HCT116 (cell line): Measurements from ENCODE around the gene OTUD4. TPM values are rescaled to one million over a fixed set of nuclear protein-coding genes. Genes with fewer than 3 reads are reported as not detected.

Experiments used
- ATAC-seq: fragments of 200-7000 bp; cut with Tn5 transposase; 2 replicates; pipeline ENCODE4 v1.9.1; 2020; ENCODE audit warnings: mild to moderate bottlenecking, moderate library complexity
- BruUV-seq: library from RNA; stranded (reverse); fragments of 400-500 nt; replicated peaks from 2 replicates; lab custom pipeline; 2021; lab: Mats Ljungman, UMichigan
- CTCF ChIA-PET: fragments of 300-600 bp; sonication (Branson Sonifier 250); formaldehyde crosslinking; loops from one replicate; lab custom pipeline; 2021; ENCODE audit warnings: antibody characterized with exemption; lab: Charles Lee
- POLR2A ChIA-PET: fragments of 300-600, 350-600 bp; sonication (Branson Sonifier 250); formaldehyde crosslinking; loops from one replicate; lab custom pipeline; 2021; ENCODE audit warnings: antibody characterized with exemption; lab: Charles Lee
- RAD21 ChIA-PET, 2 experiments: fragments of 300-600 bp; sonication (Branson Sonifier 250); formaldehyde crosslinking; loops; one replicate each; lab custom pipeline; 2023; ENCODE audit warnings: low total read pairs in 2 of 2; ENCODE audit not compliant: uncharacterized antibody in 2 of 2, unreplicated experiment in 2 of 2, low non-redundant PET in 1 of 2; lab: Charles Lee
- DNase-seq: peaks from one replicate; pipeline ENCODE4 v3.0.0-alpha.2; 2010; ENCODE audit warnings: low read depth, low spot score
- H2AFZ ChIP-seq: fragments of 200-600 bp; shearing (Covaris generic), sonication (generic); 2 replicates; pipeline ENCODE4 v1.6.1; 2017; ENCODE audit warnings: low read depth, mixed run types, mixed read lengths, antibody characterized with exemption, low read length; ENCODE audit not compliant: poor library complexity, severe bottlenecking
- H3K27ac ChIP-seq: 2 replicates; pipeline ENCODE4 v1.5.1; 2012; ENCODE audit warnings: low read depth, low read length
- H3K27me3 ChIP-seq: fragments of 200-600 bp; sonication (generic); 2 replicates; pipeline ENCODE4 v1.6.1; 2016; ENCODE audit warnings: mixed run types, low read length, mixed read lengths; ENCODE audit not compliant: insufficient read depth
- H3K36me3 ChIP-seq, 2 experiments: fragments of 200-500 bp in 1 of 2; fragments of 200-600 bp in 1 of 2; sonication (Bioruptor generic) in 1 of 2; sonication (generic) in 1 of 2; 2 replicates each; pipeline versions ENCODE4 v1.5.1 to v1.6.1; 2014 to 2016; ENCODE audit warnings: low read length in 2 of 2, inconsistent platforms in 1 of 2, mixed read lengths in 1 of 2, mixed run types in 1 of 2; ENCODE audit not compliant: insufficient read depth in 2 of 2, control insufficient read depth in 1 of 2
- H3K4me1 ChIP-seq, 2 experiments: fragments of 200-600 bp in 1 of 2; sonication (generic) in 1 of 2; 2 replicates each; pipeline versions ENCODE4 v1.5.1 to v1.6.1; 2012 to 2017; ENCODE audit warnings: low read length in 2 of 2, inconsistent platforms in 1 of 2, mild to moderate bottlenecking in 1 of 2, mixed read lengths in 1 of 2, mixed run types in 1 of 2, moderate library complexity in 1 of 2; ENCODE audit not compliant: insufficient read depth in 2 of 2, control insufficient read depth in 1 of 2
- H3K4me2 ChIP-seq: fragments of 200-600 bp; sonication (generic); 2 replicates; pipeline ENCODE4 v1.6.1; 2017; ENCODE audit warnings: mixed run types, low read length, mixed read lengths
- H3K4me3 ChIP-seq, 2 experiments: fragments of 200-600 bp in 1 of 2; sonication (generic) in 1 of 2; replicated peaks in 1 of 2; 2 replicates each; pipeline ENCODE4 v1.5.1; 2011 to 2016; ENCODE audit warnings: low read length in 2 of 2, control low read depth in 1 of 2, low read depth in 1 of 2, mild to moderate bottlenecking in 1 of 2, mixed read lengths in 1 of 2, mixed run types in 1 of 2
- H3K79me2 ChIP-seq: fragments of 200-600 bp; sonication (generic); 2 replicates; pipeline ENCODE4 v1.6.1; 2017; ENCODE audit warnings: mild to moderate bottlenecking, mixed run types, low read length, moderate library complexity, mixed read lengths; ENCODE audit not compliant: insufficient read depth
- H3K9ac ChIP-seq: fragments of 200-600 bp; sonication (generic); 2 replicates; pipeline ENCODE4 v1.6.1; 2016; ENCODE audit warnings: low read length, mixed read lengths
- H3K9me2 ChIP-seq: fragments of 200-600 bp; sonication (generic), shearing (Covaris generic); 2 replicates; pipeline ENCODE4 v1.6.1; 2017; ENCODE audit warnings: mixed run types, mild to moderate bottlenecking, moderate library complexity; ENCODE audit not compliant: insufficient read depth
- H3K9me3 ChIP-seq, 2 experiments: fragments of 200-500 bp in 1 of 2; fragments of 200-600 bp in 1 of 2; sonication (Bioruptor generic) in 1 of 2; sonication (generic) in 1 of 2; 2 replicates each; pipeline ENCODE4 v1.6.1; 2014 to 2017; ENCODE audit warnings: low read length in 2 of 2, mixed read lengths in 2 of 2, inconsistent platforms in 1 of 2, low read depth in 1 of 2, mild to moderate bottlenecking in 1 of 2, mixed run types in 1 of 2, moderate library complexity in 1 of 2; ENCODE audit not compliant: control insufficient read depth in 1 of 2, insufficient read depth in 1 of 2
- H4K20me1 ChIP-seq: fragments of 200-600 bp; sonication (generic), shearing (Covaris generic); 2 replicates; pipeline ENCODE4 v1.6.1; 2017; ENCODE audit warnings: mixed run types, mild to moderate bottlenecking, moderate library complexity; ENCODE audit not compliant: insufficient read depth
- CBX3 ChIP-seq: IDR thresholded peaks from 2 replicates; pipeline ENCODE4 v1.6.1; 2012; ENCODE audit warnings: low read depth
- CEBPB ChIP-seq: IDR thresholded peaks from 2 replicates; pipeline ENCODE4 v1.6.1; 2012; ENCODE audit warnings: low read depth
- EGR1 ChIP-seq: IDR thresholded peaks from 2 replicates; pipeline ENCODE4 v1.6.1; 2012; ENCODE audit warnings: low read depth
- EZH2 ChIP-seq: fragments of 200-600 bp; sonication (generic); IDR thresholded peaks from 2 replicates; pipeline ENCODE4 v1.6.1; 2017; ENCODE audit warnings: antibody characterized with exemption, mixed run types
- POLR2A ChIP-seq: IDR thresholded peaks from 2 replicates; pipeline ENCODE4 v1.7.0; 2011; ENCODE audit warnings: borderline replicate concordance; ENCODE audit not compliant: insufficient read depth, insufficient read length; ENCODE audit errors: extremely low read depth
- POLR2AphosphoS5 ChIP-seq: IDR thresholded peaks from 2 replicates; pipeline ENCODE4 v1.6.1; 2011; ENCODE audit warnings: mild to moderate bottlenecking, low read depth, low read length, moderate library complexity
- RAD21 ChIP-seq: IDR thresholded peaks from 2 replicates; pipeline ENCODE4 v1.6.1; 2012; ENCODE audit warnings: low read depth, mild to moderate bottlenecking
- SIN3A ChIP-seq: IDR thresholded peaks from 2 replicates; pipeline ENCODE4 v1.6.1; 2012; ENCODE audit warnings: low read depth
- SP1 ChIP-seq: IDR thresholded peaks from 2 replicates; pipeline ENCODE4 v1.6.1; 2012; ENCODE audit warnings: low read depth
- SRF ChIP-seq: IDR thresholded peaks from 2 replicates; pipeline ENCODE4 v1.6.1; 2012; ENCODE audit warnings: low read depth
- TCF7L2 ChIP-seq: IDR thresholded peaks from 2 replicates; pipeline ENCODE4 v1.7.0; 2011; ENCODE audit warnings: borderline replicate concordance, inconsistent platforms; ENCODE audit not compliant: insufficient read depth, insufficient read length; ENCODE audit errors: extremely low read depth
- YY1 ChIP-seq: IDR thresholded peaks from 2 replicates; pipeline ENCODE4 v1.6.1; 2011; ENCODE audit warnings: low read length, low read depth, moderate library complexity, mild to moderate bottlenecking; ENCODE audit not compliant: insufficient replicate concordance; ENCODE audit errors: extremely low read depth
- ZNF274 ChIP-seq: fragments of 200-500 bp; sonication (Bioruptor generic); IDR thresholded peaks from 2 replicates; pipeline ENCODE4 v1.6.1; 2014; ENCODE audit warnings: mild to moderate bottlenecking, low read depth, low read length, inconsistent platforms
- intact Hi-C: fragments of 100-400 bp; cut with micrococcal nuclease; formaldehyde crosslinking; loops from 2 replicates; pipeline ENCODE4 v1.10.0; 2022
- total RNA-seq: library from RNA; stranded (reverse); gene quantifications from one replicate; pipeline ENCODE4 v1.2.1, GENCODE V29; 2021; ENCODE audit not compliant: unreplicated experiment
- TF ChIP-seq, protein P1 (sequence below): IDR thresholded peaks from 2 replicates; pipeline ENCODE4 v1.6.1; 2011; ENCODE audit warnings: mild to moderate bottlenecking, low read length, moderate library complexity; ENCODE audit not compliant: insufficient replicate concordance; ENCODE audit errors: extremely low read depth
- TF ChIP-seq, protein P2 (sequence below): IDR thresholded peaks from 2 replicates; pipeline ENCODE4 v1.6.1; 2012
- TF ChIP-seq, protein P3 (sequence below): IDR thresholded peaks from 2 replicates; pipeline ENCODE4 v1.6.1; 2012; ENCODE audit warnings: low read depth
- TF ChIP-seq, protein P4 (sequence below), 3 experiments: fragments of 200-600 bp in 1 of 3; sonication (generic) in 1 of 3; IDR thresholded peaks in 2 of 3; conservative IDR thresholded peaks in 1 of 3; 2 replicates each; pipeline ENCODE4 v1.5.1; 2012 to 2017; ENCODE audit warnings: low read depth in 2 of 3, low read length in 2 of 3, antibody characterized with exemption in 1 of 3, borderline replicate concordance in 1 of 3, control low read depth in 1 of 3, mild to moderate bottlenecking in 1 of 3, mixed read lengths in 1 of 3, mixed run types in 1 of 3, moderate library complexity in 1 of 3; ENCODE audit not compliant: insufficient read depth in 1 of 3
- TF ChIP-seq, protein P5 (sequence below): IDR thresholded peaks from 2 replicates; pipeline ENCODE4 v1.6.1; 2012

The OTUD4 gene
- total RNA-seq, 1 experiment from 2014 or later, result 37.2 TPM

DNA sequence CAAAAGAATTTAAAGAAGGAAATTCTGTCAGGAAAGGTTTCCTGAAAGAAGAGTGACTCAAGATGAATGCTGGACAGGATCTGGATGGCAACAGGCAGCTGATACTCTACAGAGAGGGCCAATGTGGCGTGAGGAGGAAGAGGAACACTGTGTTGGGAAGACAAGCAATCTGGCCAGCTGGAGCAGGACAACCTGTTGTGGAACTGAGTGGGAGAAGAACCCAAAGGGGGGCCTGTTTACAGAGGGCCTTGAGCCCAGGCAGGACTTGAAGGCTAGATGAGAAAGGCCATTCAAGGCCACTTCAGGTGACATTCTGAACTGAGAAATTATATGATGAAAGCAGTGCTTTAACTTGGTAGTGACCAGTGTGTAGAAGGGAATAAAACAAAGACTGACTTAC, 8.5 kb downstream of the OTUD4 start:
- ChIA-PET RAD21 (no interaction called here), POLR2A (no interaction called here), CTCF (no interaction called here)
- no peaks in the 10 kb centered on the region for H3K4me1 ChIP-seq
- intact Hi-C loops, result no loop called here
- BruUV-seq, result no TSS peak
- ATAC-seq, result no peak
- no peak overlapping the region for H3K9ac ChIP-seq
- H3K4me3 ChIP-seq, result no peak overlapping the region
- no peak overlapping the region for H3K4me2 ChIP-seq
- no peaks in the 10 kb centered on the region for H3K27me3 ChIP-seq
- peaks cover 11 to 27% of the 10 kb centered on the region in 2 experiments; a peak in 2 of 4 replicates for H3K36me3 ChIP-seq
- TF ChIP-seq, protein P1, sequence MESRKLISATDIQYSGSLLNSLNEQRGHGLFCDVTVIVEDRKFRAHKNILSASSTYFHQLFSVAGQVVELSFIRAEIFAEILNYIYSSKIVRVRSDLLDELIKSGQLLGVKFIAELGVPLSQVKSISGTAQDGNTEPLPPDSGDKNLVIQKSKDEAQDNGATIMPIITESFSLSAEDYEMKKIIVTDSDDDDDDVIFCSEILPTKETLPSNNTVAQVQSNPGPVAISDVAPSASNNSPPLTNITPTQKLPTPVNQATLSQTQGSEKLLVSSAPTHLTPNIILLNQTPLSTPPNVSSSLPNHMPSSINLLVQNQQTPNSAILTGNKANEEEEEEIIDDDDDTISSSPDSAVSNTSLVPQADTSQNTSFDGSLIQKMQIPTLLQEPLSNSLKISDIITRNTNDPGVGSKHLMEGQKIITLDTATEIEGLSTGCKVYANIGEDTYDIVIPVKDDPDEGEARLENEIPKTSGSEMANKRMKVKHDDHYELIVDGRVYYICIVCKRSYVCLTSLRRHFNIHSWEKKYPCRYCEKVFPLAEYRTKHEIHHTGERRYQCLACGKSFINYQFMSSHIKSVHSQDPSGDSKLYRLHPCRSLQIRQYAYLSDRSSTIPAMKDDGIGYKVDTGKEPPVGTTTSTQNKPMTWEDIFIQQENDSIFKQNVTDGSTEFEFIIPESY, result no peak
- TF ChIP-seq, protein P2, sequence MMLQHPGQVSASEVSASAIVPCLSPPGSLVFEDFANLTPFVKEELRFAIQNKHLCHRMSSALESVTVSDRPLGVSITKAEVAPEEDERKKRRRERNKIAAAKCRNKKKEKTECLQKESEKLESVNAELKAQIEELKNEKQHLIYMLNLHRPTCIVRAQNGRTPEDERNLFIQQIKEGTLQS, result no peak
- TF ChIP-seq EGR1, result no peak
- TF ChIP-seq POLR2A, result no peak
- TF ChIP-seq POLR2AphosphoS5, result no peak
- no peak for TF ChIP-seq SP1
- TF ChIP-seq, protein P3, sequence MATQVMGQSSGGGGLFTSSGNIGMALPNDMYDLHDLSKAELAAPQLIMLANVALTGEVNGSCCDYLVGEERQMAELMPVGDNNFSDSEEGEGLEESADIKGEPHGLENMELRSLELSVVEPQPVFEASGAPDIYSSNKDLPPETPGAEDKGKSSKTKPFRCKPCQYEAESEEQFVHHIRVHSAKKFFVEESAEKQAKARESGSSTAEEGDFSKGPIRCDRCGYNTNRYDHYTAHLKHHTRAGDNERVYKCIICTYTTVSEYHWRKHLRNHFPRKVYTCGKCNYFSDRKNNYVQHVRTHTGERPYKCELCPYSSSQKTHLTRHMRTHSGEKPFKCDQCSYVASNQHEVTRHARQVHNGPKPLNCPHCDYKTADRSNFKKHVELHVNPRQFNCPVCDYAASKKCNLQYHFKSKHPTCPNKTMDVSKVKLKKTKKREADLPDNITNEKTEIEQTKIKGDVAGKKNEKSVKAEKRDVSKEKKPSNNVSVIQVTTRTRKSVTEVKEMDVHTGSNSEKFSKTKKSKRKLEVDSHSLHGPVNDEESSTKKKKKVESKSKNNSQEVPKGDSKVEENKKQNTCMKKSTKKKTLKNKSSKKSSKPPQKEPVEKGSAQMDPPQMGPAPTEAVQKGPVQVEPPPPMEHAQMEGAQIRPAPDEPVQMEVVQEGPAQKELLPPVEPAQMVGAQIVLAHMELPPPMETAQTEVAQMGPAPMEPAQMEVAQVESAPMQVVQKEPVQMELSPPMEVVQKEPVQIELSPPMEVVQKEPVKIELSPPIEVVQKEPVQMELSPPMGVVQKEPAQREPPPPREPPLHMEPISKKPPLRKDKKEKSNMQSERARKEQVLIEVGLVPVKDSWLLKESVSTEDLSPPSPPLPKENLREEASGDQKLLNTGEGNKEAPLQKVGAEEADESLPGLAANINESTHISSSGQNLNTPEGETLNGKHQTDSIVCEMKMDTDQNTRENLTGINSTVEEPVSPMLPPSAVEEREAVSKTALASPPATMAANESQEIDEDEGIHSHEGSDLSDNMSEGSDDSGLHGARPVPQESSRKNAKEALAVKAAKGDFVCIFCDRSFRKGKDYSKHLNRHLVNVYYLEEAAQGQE, result no peak
- TF ChIP-seq, protein P4, sequence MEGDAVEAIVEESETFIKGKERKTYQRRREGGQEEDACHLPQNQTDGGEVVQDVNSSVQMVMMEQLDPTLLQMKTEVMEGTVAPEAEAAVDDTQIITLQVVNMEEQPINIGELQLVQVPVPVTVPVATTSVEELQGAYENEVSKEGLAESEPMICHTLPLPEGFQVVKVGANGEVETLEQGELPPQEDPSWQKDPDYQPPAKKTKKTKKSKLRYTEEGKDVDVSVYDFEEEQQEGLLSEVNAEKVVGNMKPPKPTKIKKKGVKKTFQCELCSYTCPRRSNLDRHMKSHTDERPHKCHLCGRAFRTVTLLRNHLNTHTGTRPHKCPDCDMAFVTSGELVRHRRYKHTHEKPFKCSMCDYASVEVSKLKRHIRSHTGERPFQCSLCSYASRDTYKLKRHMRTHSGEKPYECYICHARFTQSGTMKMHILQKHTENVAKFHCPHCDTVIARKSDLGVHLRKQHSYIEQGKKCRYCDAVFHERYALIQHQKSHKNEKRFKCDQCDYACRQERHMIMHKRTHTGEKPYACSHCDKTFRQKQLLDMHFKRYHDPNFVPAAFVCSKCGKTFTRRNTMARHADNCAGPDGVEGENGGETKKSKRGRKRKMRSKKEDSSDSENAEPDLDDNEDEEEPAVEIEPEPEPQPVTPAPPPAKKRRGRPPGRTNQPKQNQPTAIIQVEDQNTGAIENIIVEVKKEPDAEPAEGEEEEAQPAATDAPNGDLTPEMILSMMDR (IDR thresholded peaks at IDR 0.05 in 2 of 3, conservative IDR thresholded peaks at IDR 0.05 in 1 of 3; ENCODE audit: borderline replicate concordance in 1 of 3, insufficient read depth in 1 of 3, low read depth in 2 of 3, low read length in 2 of 3), result no peak
- TF ChIP-seq SRF, result no peak
- no peak for TF ChIP-seq SIN3A
- no peak for TF ChIP-seq YY1
- TF ChIP-seq ZNF274, result no peak
- no peak for TF ChIP-seq TCF7L2
- TF ChIP-seq RAD21, result no peak
- TF ChIP-seq CBX3, result no peak
- TF ChIP-seq, protein P5, sequence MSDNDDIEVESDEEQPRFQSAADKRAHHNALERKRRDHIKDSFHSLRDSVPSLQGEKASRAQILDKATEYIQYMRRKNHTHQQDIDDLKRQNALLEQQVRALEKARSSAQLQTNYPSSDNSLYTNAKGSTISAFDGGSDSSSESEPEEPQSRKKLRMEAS, result no peak
- TF ChIP-seq CEBPB, result no peak
- no peak for TF ChIP-seq EZH2
- H3K9me2 ChIP-seq, result no peaks in the 10 kb centered on the region; the same call in 1 of the 2 replicates
- no peak for DNase-seq
- peaks cover 93% of the 10 kb centered on the region for H3K79me2 ChIP-seq
- H3K27ac ChIP-seq, result no peak overlapping the region
- H4K20me1 ChIP-seq, result peaks cover 5% of the 10 kb centered on the region; the same call in 1 of the 2 replicates
- no peaks in the 10 kb centered on the region for H3K9me3 ChIP-seq
- no peak overlapping the region for H2AFZ ChIP-seq
